Pancreas (tissue), 10 donors: ENCODE results near the gene PLCB1. TPM values are rescaled to one million over a fixed set of nuclear protein-coding genes. Genes with fewer than 3 reads are reported as not detected.
A peak's percentile ranks its signal among the peaks of the same experiment; 100 is the strongest.

ENCODE experiments used
- ATAC-seq, 4 donors: fragments of 200-7000 bp; cut with Tn5 transposase; one replicate each; pipeline versions ENCODE4 v1.8.0 to v1.9.1; 2020; ENCODE audit warnings: mild to moderate bottlenecking in 4 of 4, moderate library complexity in 4 of 4
- DNase-seq, 6 donors: peaks; one replicate each; pipeline ENCODE4 v3.0.0-alpha.2; 2020
- FAIRE-seq: peaks from 2 replicates; lab custom pipeline; 2012; peaks lifted over from hg19 to GRCh38; lab: Jason Lieb, UNC
- H3K27ac ChIP-seq, 4 donors: fragments of 200-600 bp; sonication (generic); 1 replicate in 3 of 4; 2 replicates in 1 of 4; pipeline versions ENCODE4 v1.5.0 to v1.8.0; 2020
- H3K27me3 ChIP-seq, 4 donors: fragments of 200-600 bp; one replicate each; pipeline ENCODE4 v1.8.0; 2021
- H3K36me3 ChIP-seq, 3 donors: fragments of 200-600 bp; sonication (generic) in 1 of 3; one replicate each; pipeline versions ENCODE4 v1.5.0 to v1.8.0; 2020 to 2021
- H3K4me1 ChIP-seq, 3 donors: fragments of 200-600 bp; one replicate each; pipeline ENCODE4 v1.8.0; 2021
- H3K4me3 ChIP-seq, 4 donors: fragments of 200-600 bp; sonication (generic) in 2 of 4; one replicate each; pipeline versions ENCODE4 v1.5.0 to v1.8.0; 2020 to 2021
- H3K9me3 ChIP-seq, 4 donors: fragments of 200-600 bp; one replicate each; pipeline ENCODE4 v1.8.0; 2021
- WGBS, 2 donors: extraction: QIAGEN DNeasy Blood & Tissue Kit; methylation state at CpG; one replicate each; pipeline ENCODE4 v1.1.7; 2013; 5-methylcytosine and 5-hydroxymethylcytosine counted together
- intact Hi-C, 3 donors: fragments of 100-400 bp; cut with DNase I; formaldehyde crosslinking; loops; one replicate each; pipeline versions ENCODE4 v1.11.1 to v1.14.2; 2022
- polyA plus RNA-seq, 2 donors: library from polyadenylated mRNA; stranded (reverse); fragments of 200-250 nt; gene quantifications; one replicate each; pipeline ENCODE4 v1.2.3, GENCODE V29; 2013
- total RNA-seq, 6 donors: library from RNA; stranded (reverse); fragmentation: NEBNext Ultra II Directional in 4 of 6; extraction: Animal tissue kit (Norgen Biotek cat#: 25700) in 4 of 6; gene quantifications; one replicate each; pipeline versions ENCODE4 v1.2.1 to v1.2.4, GENCODE V29; 2021 to 2023
- TF ChIP-seq, protein P1 (sequence below), 4 donors: fragments of 200-600 bp; sonication (generic) in 3 of 4; IDR thresholded peaks; one replicate each; pipeline versions ENCODE4 v1.5.0 to v1.8.0; 2021; ENCODE audit warnings: antibody characterized with exemption in 4 of 4
- donor health status: healthy with polysubstance abuse.
- donor health status: DM: no; HTN: no; CAD: no; lungs with moderate emphysema.
- donor health status: DM: no; HTN: no; CAD: no.
- donor health status: control.
- donor health status: control.
- donor health status: Bipolar disorder and iron deficiency.
- donor health status: DM: yes; HTN: yes; CAD: no.
- donor health status: DM: no; HTN: no; CAD: no.
- donor health status: DM: no; HTN: no; CAD: no.
- donor health status: DM: yes; HTN: yes; CAD: no.

PLCB1 gene
- total and polyA plus RNA-seq, 8 donors, result 4.5 to 18.7 (median 13.7) TPM

GRCh38 chr20:8115436-8115835 is 16.6 kb upstream of the PLCB1 start:
- DNase-seq (no peak), FAIRE-seq (no peak), ATAC-seq (no peak)
- intact Hi-C loops, result no loop called here
- Histone ChIP-seq H3K4me1 (no peaks in the 10 kb centered on the region), H3K27me3 (no peaks in the 10 kb centered on the region), H3K9me3 (no peaks in the 10 kb centered on the region), H3K36me3 (no peaks in the 10 kb centered on the region), H3K27ac (no peak overlapping the region), H3K4me3 (no peak overlapping the region)
- TF ChIP-seq, protein P1, sequence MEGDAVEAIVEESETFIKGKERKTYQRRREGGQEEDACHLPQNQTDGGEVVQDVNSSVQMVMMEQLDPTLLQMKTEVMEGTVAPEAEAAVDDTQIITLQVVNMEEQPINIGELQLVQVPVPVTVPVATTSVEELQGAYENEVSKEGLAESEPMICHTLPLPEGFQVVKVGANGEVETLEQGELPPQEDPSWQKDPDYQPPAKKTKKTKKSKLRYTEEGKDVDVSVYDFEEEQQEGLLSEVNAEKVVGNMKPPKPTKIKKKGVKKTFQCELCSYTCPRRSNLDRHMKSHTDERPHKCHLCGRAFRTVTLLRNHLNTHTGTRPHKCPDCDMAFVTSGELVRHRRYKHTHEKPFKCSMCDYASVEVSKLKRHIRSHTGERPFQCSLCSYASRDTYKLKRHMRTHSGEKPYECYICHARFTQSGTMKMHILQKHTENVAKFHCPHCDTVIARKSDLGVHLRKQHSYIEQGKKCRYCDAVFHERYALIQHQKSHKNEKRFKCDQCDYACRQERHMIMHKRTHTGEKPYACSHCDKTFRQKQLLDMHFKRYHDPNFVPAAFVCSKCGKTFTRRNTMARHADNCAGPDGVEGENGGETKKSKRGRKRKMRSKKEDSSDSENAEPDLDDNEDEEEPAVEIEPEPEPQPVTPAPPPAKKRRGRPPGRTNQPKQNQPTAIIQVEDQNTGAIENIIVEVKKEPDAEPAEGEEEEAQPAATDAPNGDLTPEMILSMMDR (IDR thresholded peaks at IDR 0.05), result no peak

GRCh38 chr20:8116067-8116811 is 15.8 kb upstream of the PLCB1 start:
- 53 to 66% methylated on average over 5 of the region's 5 CpGs for WGBS, 2 donors
- intact Hi-C loops, result no loop called here

GRCh38 chr20:8117636-8118035 is 14.4 kb upstream of the PLCB1 start:
- no peaks in the 10 kb centered on the region for H3K9me3 ChIP-seq
- H3K27ac ChIP-seq, result no peak overlapping the region
- TF ChIP-seq, protein P1 (IDR thresholded peaks at IDR 0.05), result no peak
- intact Hi-C loops, result no loop called here
- no peaks in the 10 kb centered on the region for H3K27me3 ChIP-seq
- no peak for FAIRE-seq
- no peak overlapping the region for H3K4me3 ChIP-seq
- no peak for DNase-seq
- no peaks in the 10 kb centered on the region for H3K4me1 ChIP-seq
- 89 to 93% methylated on average over 3 of the region's 3 CpGs for WGBS, 2 donors
- ATAC-seq, result no peak
- no peaks in the 10 kb centered on the region for H3K36me3 ChIP-seq

More at GRCh38 chr20:8116067-8116811, 15.8 kb upstream of the PLCB1 start:
- FAIRE-seq (no peak), ATAC-seq (peak in 3 of 4 donors; percentile 49 to 53 (median 50)), DNase-seq (no peak)
- Histone ChIP-seq H3K4me1 (no peaks in the 10 kb centered on the region), H3K27me3 (no peaks in the 10 kb centered on the region), H3K9me3 (no peaks in the 10 kb centered on the region), H3K4me3 (no peak overlapping the region), H3K27ac (no peak overlapping the region), H3K36me3 (no peaks in the 10 kb centered on the region)
- TF ChIP-seq, protein P1 (IDR thresholded peaks at IDR 0.05), result no peak

DNA sequence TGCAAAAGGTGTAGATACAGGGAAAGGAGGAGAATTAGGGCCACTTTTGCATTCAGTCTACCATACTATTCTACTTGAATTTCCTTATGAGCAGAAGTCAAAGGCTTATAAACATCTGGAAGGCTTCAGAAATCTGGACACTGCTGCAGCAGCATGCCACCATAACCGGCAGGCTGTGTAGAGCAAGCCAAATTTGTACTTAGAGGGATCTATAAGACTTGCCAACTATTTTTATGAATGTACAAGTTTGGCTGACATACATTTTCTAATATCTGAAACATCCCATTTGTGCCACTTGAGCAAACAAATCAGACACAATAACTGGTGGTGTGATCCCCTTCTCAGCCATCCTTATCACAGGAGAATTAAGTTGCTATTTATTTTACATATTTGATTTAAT is 14.0 kb upstream of the PLCB1 start:
- 83 to 93% methylated on average over 1 of the region's 1 CpG for WGBS, 2 donors
- H3K4me3 ChIP-seq, result no peak overlapping the region

GRCh38 chr20:8118760-8119159 is 13.3 kb upstream of the PLCB1 start:
- DNase-seq, result no peak

More for the DNA sequence above, 14.0 kb upstream of the PLCB1 start:
- Histone ChIP-seq H3K27ac (no peak overlapping the region), H3K27me3 (no peaks in the 10 kb centered on the region), H3K9me3 (no peaks in the 10 kb centered on the region), H3K4me1 (no peaks in the 10 kb centered on the region), H3K36me3 (no peaks in the 10 kb centered on the region)
- DNase-seq (no peak), ATAC-seq (no peak), FAIRE-seq (no peak)
- intact Hi-C loops, result no loop called here
- TF ChIP-seq, protein P1 (IDR thresholded peaks at IDR 0.05), result no peak

More at GRCh38 chr20:8118760-8119159, 13.3 kb upstream of the PLCB1 start:
- TF ChIP-seq, protein P1 (IDR thresholded peaks at IDR 0.05), result no peak
- no peaks in the 10 kb centered on the region for H3K36me3 ChIP-seq
- no peak for ATAC-seq
- intact Hi-C loops, result no loop called here
- no peaks in the 10 kb centered on the region for H3K4me1 ChIP-seq
- H3K9me3 ChIP-seq, result no peaks in the 10 kb centered on the region
- no peak overlapping the region for H3K27ac ChIP-seq
- FAIRE-seq, result no peak
- no peaks in the 10 kb centered on the region for H3K27me3 ChIP-seq
- 51 to 60% methylated on average over 1 of the region's 1 CpG for WGBS, 2 donors
- no peak overlapping the region for H3K4me3 ChIP-seq
